Stimulated activated CD4-positive, alpha-beta T cell treated with anti-CD3 and anti-CD28 coated beads, Interleukin-15, amount 100 ng/mL, for 24 hours (primary cell): ENCODE results near the gene PLA2G4A.

Experiments
- DNase-seq: peaks from one replicate; pipeline ENCODE4 v3.0.0-alpha.2; 2020

The PLA2G4A gene

DNA sequence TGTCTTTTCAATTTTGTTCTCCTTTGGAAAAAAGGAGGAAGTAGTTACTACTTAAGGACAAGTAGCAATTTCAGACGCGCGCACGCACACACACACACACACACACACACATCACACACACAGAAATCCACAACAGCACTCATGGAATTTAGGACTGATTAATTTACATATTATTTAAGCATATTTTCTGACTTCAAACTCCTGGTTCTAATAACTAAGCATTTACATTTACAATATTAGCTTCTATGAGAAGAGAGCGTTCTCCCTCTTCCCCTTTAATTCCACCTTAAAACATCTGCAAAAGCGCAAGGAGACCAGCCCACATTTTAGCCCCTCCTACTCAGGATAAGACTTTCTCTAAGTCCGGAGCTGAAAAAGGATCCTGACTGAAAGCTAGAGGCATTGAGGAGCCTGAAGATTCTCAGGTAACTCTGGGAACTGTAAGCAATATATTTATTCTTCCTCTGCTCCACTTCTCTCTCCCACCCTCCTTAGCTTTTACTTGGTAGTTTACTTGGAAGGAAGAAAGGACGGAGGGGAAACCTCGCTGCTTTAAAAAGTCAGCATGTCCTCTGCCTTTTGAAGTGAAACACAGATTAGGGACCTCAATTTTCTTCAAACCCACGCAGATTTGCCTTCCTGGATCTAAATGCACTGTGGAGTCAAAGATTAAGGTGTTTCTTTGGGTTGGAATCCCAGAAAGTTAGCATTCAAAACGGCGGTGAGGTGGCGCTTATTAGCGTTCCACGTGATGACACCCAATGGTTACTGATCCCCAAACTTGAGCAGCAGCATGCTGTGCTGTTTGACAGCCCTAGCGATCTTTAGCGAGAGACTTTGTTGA, at the start of gene PLA2G4A:
Gene PLA2G4A (plus strand): TSS at position 339 of the 844 bp plus-strand sequence. CDS start 25,406 bp downstream, outside the sequence.
- DNase-seq: peak; percentile 13

GRCh38 chr1:186780076-186780475, 48.7 kb upstream of the PLA2G4A start:
- no peak for DNase-seq

GRCh38 chr1:186781730-186782129, 47.0 kb upstream of the PLA2G4A start:
- DNase-seq: no peak

DNA sequence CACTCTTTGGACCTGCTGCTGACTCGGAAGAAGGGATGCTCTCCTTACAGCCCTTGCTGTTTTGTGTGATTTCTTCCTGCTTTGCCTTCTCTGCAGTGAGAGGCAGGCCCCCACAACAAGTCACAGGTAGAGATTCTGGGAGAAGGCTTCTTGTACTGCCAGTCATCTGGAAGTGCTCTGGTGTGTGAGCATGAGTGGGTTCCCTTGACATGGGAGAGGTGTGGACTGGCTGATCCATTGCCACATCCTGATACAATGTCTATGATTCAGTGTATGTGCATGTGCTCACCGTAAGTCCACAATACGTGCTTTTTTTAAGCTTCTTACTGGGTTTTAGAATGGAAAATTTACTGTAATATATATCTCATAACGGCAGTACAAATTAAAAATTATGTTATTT, 46.0 kb upstream of the PLA2G4A start:
- DNase-seq: no peak

GRCh38 chr1:186783193-186783592, 45.6 kb upstream of the PLA2G4A start:
- no peak for DNase-seq

DNA sequence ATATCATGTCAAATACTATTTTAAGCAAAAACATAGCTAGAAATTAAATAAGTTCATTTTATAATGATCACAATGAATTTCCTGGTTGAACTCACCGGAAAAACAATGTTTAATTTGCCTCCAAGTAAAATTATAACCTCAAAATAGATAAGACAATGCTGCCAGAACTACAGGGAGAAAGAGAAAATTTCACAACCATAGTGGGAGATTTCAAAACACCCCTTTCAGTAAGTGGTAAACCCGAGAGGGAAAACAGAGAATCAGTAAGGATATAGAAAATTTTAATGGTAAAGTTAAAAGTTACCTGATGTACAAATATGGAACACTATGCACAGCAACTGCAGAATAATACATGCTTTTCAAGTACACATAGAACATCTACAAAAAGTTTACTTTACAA, 43.2 kb upstream of the PLA2G4A start:
- DNase-seq: no peak

DNA sequence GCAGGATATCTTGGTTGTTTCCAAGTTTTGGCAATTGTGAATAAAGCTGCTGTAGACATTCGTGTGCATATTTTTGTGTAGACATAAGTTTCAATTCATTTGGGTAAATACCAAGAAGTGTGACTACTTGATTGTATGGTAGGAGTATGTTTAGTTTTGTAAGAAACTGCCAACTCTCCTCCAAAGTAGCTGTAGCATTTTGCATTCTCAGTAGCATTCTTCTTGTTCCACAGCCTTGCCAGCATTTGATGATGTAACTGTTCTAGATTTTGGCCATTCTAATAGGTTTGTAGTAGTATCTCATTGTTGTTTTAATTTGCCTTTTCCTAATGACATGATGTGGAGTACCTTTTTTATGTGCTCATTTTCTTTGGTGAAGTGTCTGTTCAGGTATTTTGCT, 38.6 kb upstream of the PLA2G4A start:
- DNase-seq: no peak

- no peak for DNase-seq
Measured at GRCh38 chr1:186792870-186793581, 35.7 kb upstream of the PLA2G4A start.

GRCh38 chr1:186793582-186793927, 35.2 kb upstream of the PLA2G4A start:
- no peak for DNase-seq

- no peak for DNase-seq
Measured at GRCh38 chr1:186798960-186799688, 29.6 kb upstream of the PLA2G4A start.

DNA sequence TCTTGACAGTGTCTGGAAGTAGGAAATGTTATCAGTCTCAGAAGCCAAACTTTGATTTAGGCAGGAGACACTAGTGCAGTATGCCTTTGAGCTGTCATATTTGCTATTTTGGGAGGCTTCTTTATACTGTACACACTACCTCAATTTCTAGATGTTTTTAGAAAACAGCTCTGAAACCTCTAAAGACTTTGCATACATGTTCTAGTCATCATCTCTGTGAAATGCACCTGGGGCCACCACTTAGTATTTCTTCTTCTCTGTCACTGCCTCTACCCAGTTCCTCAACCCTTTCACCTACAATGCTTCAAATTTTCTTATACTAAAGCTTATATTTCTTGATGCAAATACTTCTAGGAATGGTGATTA, 29.1 kb upstream of the PLA2G4A start:
- no peak for DNase-seq

- DNase-seq: no peak
Measured at GRCh38 chr1:186802388-186802787, 26.4 kb upstream of the PLA2G4A start.

- no peak for DNase-seq
Measured at GRCh38 chr1:186804679-186805078, 24.1 kb upstream of the PLA2G4A start.

- DNase-seq: no peak
Measured at GRCh38 chr1:186806477-186806876, 22.3 kb upstream of the PLA2G4A start.

- no peak for DNase-seq
Measured at GRCh38 chr1:186807163-186807562, 21.6 kb upstream of the PLA2G4A start.

- no peak for DNase-seq
Measured at GRCh38 chr1:186811892-186812291, 16.9 kb upstream of the PLA2G4A start.

- DNase-seq: no peak
Measured at GRCh38 chr1:186812570-186812969, 16.2 kb upstream of the PLA2G4A start.

DNA sequence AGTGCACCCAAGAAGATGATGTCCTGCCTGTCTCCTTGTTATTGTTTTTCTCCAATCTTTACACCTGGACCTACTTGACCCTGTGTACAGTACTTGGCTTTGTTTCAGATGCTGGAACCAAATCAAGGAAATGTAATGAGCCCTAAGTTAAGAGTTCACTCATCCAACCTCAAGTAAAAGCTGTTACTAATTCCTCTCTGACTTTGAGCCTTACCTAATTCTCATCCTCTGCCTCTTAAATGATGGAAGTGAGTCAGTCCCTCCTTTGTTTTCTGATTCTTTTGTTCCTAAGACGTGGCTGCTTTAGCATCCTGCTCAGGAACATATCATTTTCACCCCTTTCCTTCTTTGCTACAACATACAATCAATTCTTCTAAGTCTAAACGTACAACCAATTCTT, 15.3 kb upstream of the PLA2G4A start:
- DNase-seq: no peak

DNA sequence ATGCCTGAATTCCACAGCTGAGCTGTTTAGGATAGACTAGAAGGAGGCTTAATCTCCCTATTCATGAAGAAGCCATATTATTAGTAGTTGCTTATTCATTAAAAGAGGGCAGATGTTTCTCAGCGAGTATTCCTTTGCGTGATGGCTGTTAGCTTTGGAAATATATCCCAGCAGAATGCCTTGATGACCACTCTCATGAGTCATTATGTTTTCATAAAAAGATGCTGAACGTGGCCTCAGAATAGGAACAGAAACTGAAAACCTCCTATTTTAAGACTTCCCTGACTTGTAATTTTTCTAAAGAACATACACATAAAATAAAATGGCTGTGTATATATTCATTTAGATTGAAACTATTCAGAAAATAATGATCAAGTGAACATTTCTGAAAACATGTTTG, 9.6 kb upstream of the PLA2G4A start:
- DNase-seq: no peak

DNA sequence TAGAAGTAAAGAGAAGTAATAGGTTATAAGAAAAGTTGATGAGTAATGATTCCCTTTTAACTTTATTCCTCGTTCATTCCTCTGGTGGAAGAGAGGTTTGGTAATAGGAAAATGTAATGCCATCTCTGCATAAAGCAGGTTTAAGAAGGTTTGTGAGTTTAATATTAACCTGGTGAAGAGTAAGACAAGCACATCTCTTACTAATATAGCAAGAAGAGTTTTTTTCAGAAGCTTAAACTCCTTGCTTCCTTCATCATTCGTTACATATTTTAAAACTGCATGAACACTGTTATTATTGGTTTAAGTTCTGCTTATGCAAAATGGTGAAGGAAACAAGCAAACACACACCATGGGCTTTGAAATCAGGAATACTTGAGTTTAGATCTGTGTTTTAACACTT, 9.2 kb upstream of the PLA2G4A start:
- no peak for DNase-seq

- DNase-seq: no peak
Measured at GRCh38 chr1:186829686-186830587, 1.2 kb downstream of the PLA2G4A start.

DNA sequence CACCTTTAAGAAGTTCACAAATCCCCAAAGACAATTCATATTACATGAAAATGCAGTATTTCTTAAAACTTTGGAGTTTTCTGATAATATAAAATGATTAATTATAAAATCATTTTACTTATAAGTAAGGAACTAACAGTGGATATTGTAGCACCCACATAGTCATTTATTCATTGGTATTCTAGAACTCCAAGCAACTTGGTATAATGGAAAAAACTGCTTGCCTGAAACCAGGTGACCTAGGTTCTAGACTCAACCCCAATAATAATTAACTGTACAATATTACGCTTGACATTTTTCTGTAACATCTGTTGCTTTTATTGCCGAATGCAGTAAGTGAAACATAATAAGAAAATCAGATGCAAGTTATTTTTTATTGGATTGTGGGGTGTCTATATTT, 2.4 kb downstream of the PLA2G4A start:
- DNase-seq: no peak
